GM12872 (cell line): ENCODE measurements around the gene SIGMAR1.

Experiments used
- TF ChIP-seq, protein P1 (sequence below): IDR thresholded peaks from 3 replicates; pipeline ENCODE4 v1.5.1; 2011; ENCODE audit warnings: low read depth, mild to moderate bottlenecking, low read length, moderate library complexity; ENCODE audit not compliant: insufficient read depth

SIGMAR1 gene

DNA sequence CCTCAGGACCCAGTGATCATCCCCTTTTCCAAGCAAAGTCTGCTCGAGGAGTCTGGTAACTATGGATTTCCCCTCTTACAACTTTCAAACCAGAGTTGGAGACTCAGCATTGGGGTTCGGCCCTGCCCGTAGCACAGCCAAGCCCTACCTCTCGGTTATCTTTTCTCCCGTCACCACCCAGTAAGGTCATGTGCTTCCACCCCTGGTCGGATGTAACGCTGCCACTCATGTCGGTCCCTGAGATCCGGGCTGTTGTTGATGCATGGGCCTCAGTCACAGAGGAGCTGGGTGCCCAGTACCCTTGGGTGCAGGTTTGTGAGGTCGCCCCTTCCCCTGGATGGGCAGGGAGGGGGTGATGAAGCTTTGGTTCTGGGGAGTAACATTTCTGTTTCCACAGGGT, 10.1 kb upstream of the SIGMAR1 start:
- TF ChIP-seq, protein P1, sequence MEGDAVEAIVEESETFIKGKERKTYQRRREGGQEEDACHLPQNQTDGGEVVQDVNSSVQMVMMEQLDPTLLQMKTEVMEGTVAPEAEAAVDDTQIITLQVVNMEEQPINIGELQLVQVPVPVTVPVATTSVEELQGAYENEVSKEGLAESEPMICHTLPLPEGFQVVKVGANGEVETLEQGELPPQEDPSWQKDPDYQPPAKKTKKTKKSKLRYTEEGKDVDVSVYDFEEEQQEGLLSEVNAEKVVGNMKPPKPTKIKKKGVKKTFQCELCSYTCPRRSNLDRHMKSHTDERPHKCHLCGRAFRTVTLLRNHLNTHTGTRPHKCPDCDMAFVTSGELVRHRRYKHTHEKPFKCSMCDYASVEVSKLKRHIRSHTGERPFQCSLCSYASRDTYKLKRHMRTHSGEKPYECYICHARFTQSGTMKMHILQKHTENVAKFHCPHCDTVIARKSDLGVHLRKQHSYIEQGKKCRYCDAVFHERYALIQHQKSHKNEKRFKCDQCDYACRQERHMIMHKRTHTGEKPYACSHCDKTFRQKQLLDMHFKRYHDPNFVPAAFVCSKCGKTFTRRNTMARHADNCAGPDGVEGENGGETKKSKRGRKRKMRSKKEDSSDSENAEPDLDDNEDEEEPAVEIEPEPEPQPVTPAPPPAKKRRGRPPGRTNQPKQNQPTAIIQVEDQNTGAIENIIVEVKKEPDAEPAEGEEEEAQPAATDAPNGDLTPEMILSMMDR = no peak

DNA sequence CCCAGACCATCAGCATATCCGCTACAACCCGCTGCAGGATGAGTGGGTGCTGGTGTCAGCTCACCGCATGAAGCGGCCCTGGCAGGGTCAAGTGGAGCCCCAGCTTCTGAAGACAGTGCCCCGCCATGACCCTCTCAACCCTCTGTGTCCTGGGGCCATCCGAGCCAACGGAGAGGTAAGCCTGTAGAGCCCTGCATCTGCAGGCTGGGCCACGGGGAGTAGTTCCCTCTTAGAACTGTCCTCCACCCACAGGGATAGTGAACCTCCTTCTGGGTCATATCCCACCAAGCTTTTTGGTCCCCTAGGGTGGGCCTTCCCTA, 9.5 kb upstream of the SIGMAR1 start:
- TF ChIP-seq, protein P1 = no peak

DNA sequence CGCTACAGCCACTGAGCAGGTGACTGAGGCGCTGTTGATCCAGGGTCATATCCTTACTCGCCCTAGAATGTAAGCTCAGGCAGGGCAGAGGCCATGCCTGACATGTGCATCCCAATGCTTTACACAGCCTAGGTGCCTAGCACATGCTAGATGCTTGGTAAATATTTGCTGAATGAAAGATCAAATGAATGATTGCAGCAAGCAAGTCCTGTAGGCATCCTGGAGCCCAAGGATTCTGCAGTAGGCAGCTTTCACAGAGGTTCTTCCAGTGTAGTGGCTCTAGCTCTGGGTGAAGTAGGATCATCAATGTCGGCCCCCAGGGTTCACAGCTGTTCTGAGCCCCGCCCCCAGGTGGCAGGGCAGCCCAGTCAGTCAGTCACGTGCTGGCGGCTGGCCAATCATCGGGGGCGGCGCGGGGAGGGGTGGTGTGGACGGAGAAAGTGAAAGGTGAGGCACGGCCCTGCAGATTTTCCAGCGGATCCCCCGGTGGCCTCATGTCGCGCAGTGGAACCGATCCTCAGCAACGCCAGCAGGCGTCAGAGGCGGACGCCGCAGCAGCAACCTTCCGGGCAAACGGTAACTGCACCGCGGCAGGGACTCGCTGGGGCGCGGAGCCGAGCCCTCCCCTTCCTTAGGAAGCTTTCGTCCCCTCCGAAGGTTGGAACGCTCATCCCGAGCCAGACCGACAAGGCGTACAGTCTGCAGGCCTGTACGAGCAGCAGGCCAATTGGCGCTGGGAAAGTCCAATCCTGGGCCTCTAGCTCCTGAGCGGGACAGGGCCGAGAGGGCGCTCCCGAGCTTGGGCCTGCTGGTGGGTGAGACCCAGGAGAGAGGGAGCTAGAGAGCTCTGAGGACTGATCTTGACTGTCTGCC, 8.9 kb upstream of the SIGMAR1 start, which contains the start of gene GALT:
TSS of gene GALT (plus strand) at position 465 of the 873 bp plus-strand sequence. CDS start at position 495, 30 bp downstream.
- TF ChIP-seq, protein P1 = peak; percentile 66

DNA sequence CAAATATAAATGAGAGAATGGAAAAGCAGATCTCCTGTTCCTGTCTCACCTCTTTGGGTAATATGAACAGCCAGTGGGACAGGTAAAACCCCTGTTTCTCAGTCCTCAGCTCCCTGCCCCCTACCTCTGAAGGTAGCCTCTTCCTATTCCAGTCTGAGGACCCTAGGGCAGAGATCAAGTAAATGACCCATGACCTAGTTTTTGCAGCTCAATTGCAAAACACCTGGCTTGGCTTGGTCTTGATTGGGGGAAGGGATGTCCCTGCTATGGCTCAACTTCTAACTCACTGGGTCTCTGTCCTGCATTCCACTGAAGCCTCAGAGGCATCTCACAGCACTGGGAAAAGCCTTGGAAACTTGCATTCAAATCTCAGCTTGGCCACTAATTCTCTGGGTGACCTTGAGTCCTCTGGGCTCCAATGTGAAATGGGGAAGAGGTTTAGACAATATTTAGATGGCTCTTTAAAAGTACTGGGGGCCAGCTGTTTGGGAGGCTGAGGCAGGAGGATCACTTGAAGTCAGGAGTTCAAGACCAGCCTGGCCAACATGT, 7.3 kb upstream of the SIGMAR1 start:
- TF ChIP-seq, protein P1 = no peak

DNA sequence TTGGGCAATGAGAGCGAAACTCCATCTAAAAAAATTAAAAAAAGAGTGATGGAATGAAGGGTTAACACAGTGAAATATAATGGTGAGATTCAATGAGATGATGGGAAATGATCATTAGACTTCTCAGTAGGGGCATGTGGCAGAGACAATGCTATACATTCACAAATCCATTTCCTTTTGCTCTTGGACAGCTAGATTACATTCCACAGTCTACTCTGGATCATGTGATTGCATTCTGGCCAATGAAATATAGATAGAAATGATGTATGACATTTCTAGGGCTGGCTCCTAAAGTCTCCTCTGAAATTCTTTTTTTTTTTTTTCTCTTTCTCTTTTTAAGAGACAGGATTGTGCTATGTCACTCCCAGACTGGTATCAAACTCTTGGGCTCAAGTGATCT, 5.1 kb upstream of the SIGMAR1 start:
- TF ChIP-seq, protein P1 = no peak

DNA sequence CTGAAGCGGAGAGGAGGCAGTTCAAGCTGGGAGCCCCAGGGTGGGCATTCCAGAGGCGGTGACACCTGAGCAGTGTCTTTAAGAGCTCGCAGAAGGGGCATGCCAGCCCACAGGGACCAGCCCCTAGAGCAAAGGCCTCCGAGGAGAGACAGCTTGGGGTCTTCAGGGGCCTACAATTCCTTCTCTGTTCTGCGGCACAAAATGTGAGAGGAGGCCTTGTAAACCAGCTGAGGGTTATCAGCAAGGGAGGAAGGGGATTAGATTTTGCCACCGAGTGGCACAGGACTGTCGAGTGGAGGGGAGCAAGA, 505 bp upstream of the SIGMAR1 start:
- TF ChIP-seq, protein P1 = no peak

DNA sequence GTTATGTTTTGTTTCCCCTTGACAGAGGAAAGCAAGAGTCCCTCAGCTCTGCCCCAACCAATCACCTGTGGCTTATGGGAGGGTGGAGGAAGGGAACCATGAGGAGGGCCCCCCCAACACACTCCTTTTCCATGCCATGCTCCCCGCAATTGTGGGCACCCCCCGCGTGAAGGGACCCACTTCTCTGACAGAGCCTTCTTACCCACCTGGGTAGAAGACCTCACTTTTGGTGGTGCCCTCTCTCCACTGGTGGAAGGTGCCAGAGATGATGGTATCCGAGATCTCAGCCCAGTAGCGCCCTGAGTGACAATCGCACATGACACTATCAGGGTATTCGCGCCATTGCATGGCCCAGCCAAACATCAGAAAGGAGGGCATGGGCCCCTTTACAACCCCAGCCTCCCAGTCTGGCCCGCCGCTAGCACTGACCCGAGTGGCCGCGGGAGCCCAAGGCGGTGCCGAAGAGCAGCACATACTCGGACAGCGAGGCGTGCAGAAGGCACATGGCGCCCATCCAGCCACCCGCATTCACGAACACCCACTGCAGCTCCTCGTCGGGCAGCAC, 714 bp downstream of the SIGMAR1 start:
- TF ChIP-seq, protein P1 = no peak
